MM.1S (cell line): Measurements from ENCODE around the gene SKP2.

Experiments used
- CTCF ChIP-seq: fragments of 300-600 bp; sonication (generic); IDR thresholded peaks from 2 replicates; pipeline ENCODE4 v1.5.1; 2016; ENCODE audit warnings: antibody characterized with exemption, low read length, mixed read lengths
- EZH2 ChIP-seq: fragments of 300-600 bp; sonication (generic); optimal IDR thresholded peaks from 2 replicates; pipeline ENCODE3; 2017; ENCODE audit warnings: low read depth, mild to moderate bottlenecking, antibody characterized with exemption, low read length, mixed read lengths
- EZH2phosphoT487 ChIP-seq: fragments of 300-600 bp; sonication (generic); IDR thresholded peaks from 2 replicates; pipeline ENCODE4 v1.6.1; 2018; ENCODE audit warnings: antibody characterized with exemption, low read length

- no peak for TF ChIP-seq CTCF
- TF ChIP-seq EZH2phosphoT487: no peak
- TF ChIP-seq EZH2: no peak
Observed at GRCh38 chr5:36160617-36161016, 8.7 kb downstream of the SKP2 start.
